K562 (cell line): ENCODE measurements around the gene SLC35F5. TPM values are rescaled to one million over a fixed set of nuclear protein-coding genes. Genes with fewer than 3 reads are reported as not detected.

ENCODE experiments used
- ATAC-seq: fragments of 200-7000 bp; cut with Tn5 transposase; 3 replicates; pipeline ENCODE4 v1.9.1; 2020; ENCODE audit warnings: moderate library complexity
- BruUV-seq: library from RNA; stranded (reverse); fragments of 400-500 nt; replicated peaks from 2 replicates; lab custom pipeline; 2021; lab: Mats Ljungman, UMichigan
- CTCF ChIA-PET: fragments of 300-600 bp; formaldehyde crosslinking; extraction: SDS; loops from one replicate; lab custom pipeline; 2021; ENCODE audit warnings: low intra/inter-chr PET ratio; lab: Yijun Ruan, JAX
- POLR2A ChIA-PET: fragments of 300-600, 350-650 bp; sonication (Branson Sonifier 250); formaldehyde crosslinking; extraction: SDS; loops from one replicate; lab custom pipeline; 2021; ENCODE audit warnings: antibody characterized with exemption, inconsistent platforms; lab: Yijun Ruan, JAX
- DNase-seq, 4 experiments: peaks; one replicate each; pipeline versions ENCODE4 v3.0.0 to v3.0.0-alpha.2; 2011 to 2018; ENCODE audit warnings: low spot score in 3 of 4, mixed read lengths in 3 of 4; ENCODE audit errors: extremely low read depth in 1 of 4
- FAIRE-seq: peaks from 2 replicates; lab custom pipeline; 2011; peaks lifted over from hg19 to GRCh38; lab: Jason Lieb, UNC
- H2AFZ ChIP-seq: 2 replicates; pipeline ENCODE4 v1.6.0; 2011; ENCODE audit warnings: low read depth, low read length, control low read depth, inconsistent platforms
- H3K27ac ChIP-seq: fragments of 200-600 bp; 3 replicates; pipeline ENCODE4 v1.8.0; 2011; ENCODE audit warnings: low read depth, mild to moderate bottlenecking, control low read depth, inconsistent platforms, low read length, moderate library complexity, mixed read lengths; ENCODE audit errors: extremely low read depth
- H3K27me3 ChIP-seq, 2 experiments: fragments of 300-600 bp in 1 of 2; 2 replicates in 1 of 2; 3 replicates in 1 of 2; pipeline versions ENCODE4 v1.6.0 to v1.8.0; 2011; ENCODE audit warnings: inconsistent platforms in 2 of 2, low read length in 2 of 2, mild to moderate bottlenecking in 1 of 2, mixed read lengths in 1 of 2, moderate library complexity in 1 of 2; ENCODE audit not compliant: control insufficient read depth in 2 of 2, insufficient read depth in 2 of 2
- H3K36me3 ChIP-seq: fragments of 300-600 bp; 3 replicates; pipeline ENCODE4 v1.8.0; 2011; ENCODE audit warnings: mild to moderate bottlenecking, low read length, inconsistent platforms; ENCODE audit not compliant: control insufficient read depth, insufficient read depth
- H3K4me1 ChIP-seq, 2 experiments: fragments of 200-600 bp in 1 of 2; replicated peaks in 1 of 2; 2 replicates in 1 of 2; 3 replicates in 1 of 2; pipeline versions ENCODE4 v1.5.1 to v1.8.0; 2011; ENCODE audit warnings: inconsistent platforms in 2 of 2, low read length in 2 of 2, mild to moderate bottlenecking in 1 of 2, mixed read lengths in 1 of 2, moderate library complexity in 1 of 2; ENCODE audit not compliant: control insufficient read depth in 2 of 2, insufficient read depth in 2 of 2
- H3K4me2 ChIP-seq: 2 replicates; pipeline ENCODE4 v1.6.1; 2011; ENCODE audit warnings: low read length, control low read depth, inconsistent platforms, mixed read lengths; ENCODE audit not compliant: insufficient read depth
- H3K4me3 ChIP-seq: fragments of 200-600 bp; sonication (generic), shearing (Covaris generic); 2 replicates; pipeline ENCODE4 v1.5.1; 2016; ENCODE audit warnings: control low read depth, inconsistent platforms
- H3K79me2 ChIP-seq: fragments of 200-600 bp; 3 replicates; pipeline ENCODE4 v1.8.0; 2011; ENCODE audit warnings: low read length, inconsistent platforms; ENCODE audit not compliant: control insufficient read depth, insufficient read depth
- H3K9ac ChIP-seq, 2 experiments: 2 replicates each; pipeline versions ENCODE4 v1.6.0 to v1.6.1; 2011; ENCODE audit warnings: low read depth in 2 of 2, low read length in 2 of 2, control low read depth in 1 of 2, inconsistent platforms in 1 of 2, mild to moderate bottlenecking in 1 of 2, mixed read lengths in 1 of 2; ENCODE audit not compliant: insufficient read depth in 1 of 2
- H3K9me1 ChIP-seq: one replicate; pipeline ENCODE4 v1.6.0; 2011; ENCODE audit warnings: inconsistent platforms, mild to moderate bottlenecking, low read length, moderate library complexity; ENCODE audit not compliant: control insufficient read depth, insufficient read depth
- H3K9me3 ChIP-seq: replicated peaks from 2 replicates; pipeline ENCODE4 v1.5.1; 2011; ENCODE audit warnings: low read depth, low read length, inconsistent platforms; ENCODE audit not compliant: control insufficient read depth, insufficient read depth
- H4K20me1 ChIP-seq: replicated peaks from 2 replicates; pipeline ENCODE4 v1.6.1; 2011; ENCODE audit warnings: low read length, inconsistent platforms, mixed read lengths; ENCODE audit not compliant: control insufficient read depth, insufficient read depth
- BRD9 ChIP-seq: fragments of 450-650 bp; IDR thresholded peaks from 2 replicates; pipeline ENCODE4 v1.6.1; 2018; ENCODE audit warnings: low read depth; ENCODE audit not compliant: partially characterized antibody
- DLX4 ChIP-seq: fragments of 250-450 bp; sonication (Bioruptor Pico); IDR thresholded peaks from 2 replicates; pipeline ENCODE4 v1.6.1; 2021; ENCODE audit warnings: mild to moderate bottlenecking
- NFXL1 ChIP-seq: fragments of 450-650 bp; formaldehyde crosslinking; IDR thresholded peaks from 2 replicates; pipeline ENCODE4 v1.4.0; 2021; ENCODE audit warnings: mild to moderate bottlenecking
- RBM15 ChIP-seq: fragments of 200-400 bp; formaldehyde crosslinking; IDR thresholded peaks from 2 replicates; pipeline ENCODE4 v1.6.1; 2018; ENCODE audit warnings: mild to moderate bottlenecking, low read length, moderate library complexity; ENCODE audit not compliant: insufficient read depth
- SIRT6 ChIP-seq: IDR thresholded peaks from one replicate; pipeline ENCODE4 v1.6.1; 2012; ENCODE audit warnings: low read depth, mild to moderate bottlenecking, control low read depth, inconsistent platforms, low read length, moderate library complexity
- ZNF175 ChIP-seq: fragments of 200-800 bp; sonication (Bioruptor generic); IDR thresholded peaks from 2 replicates; pipeline ENCODE4 v1.6.1; 2016; ENCODE audit warnings: low read depth, mild to moderate bottlenecking, missing genetic modification characterization, missing compliant biosample characterization
- ZNF609 ChIP-seq: sonication (generic); formaldehyde crosslinking; IDR thresholded peaks from 2 replicates; pipeline ENCODE4 v1.8.1; 2023; ENCODE audit warnings: missing genetic modification reagents, mild to moderate bottlenecking, borderline replicate concordance
- ZNF785 ChIP-seq: fragments of 250-450 bp; sonication (Bioruptor Pico); IDR thresholded peaks from 2 replicates; pipeline ENCODE4 v1.4.0; 2020; ENCODE audit warnings: mild to moderate bottlenecking
- WGBS: fragments of 100-300 bp; shearing (Covaris generic); methylation state at CpG from one replicate; pipeline ENCODE4 v1.1.6; 2016; ENCODE audit warnings: low coverage, mixed read lengths; ENCODE audit not compliant: insufficient coverage; ENCODE audit errors: missing lambda C conversion rate; 5-methylcytosine and 5-hydroxymethylcytosine counted together
- in situ Hi-C: fragments of 300-500 bp; cut with MboI; formaldehyde crosslinking; loops from 4 replicates; pipeline ENCODE4 v1.15.0; 2018; ENCODE audit warnings: inconsistent platforms, mixed read lengths
- intact Hi-C: fragments of 100-400 bp; cut with micrococcal nuclease; formaldehyde crosslinking; loops from 2 replicates; pipeline ENCODE4 v1.14.2; 2022
- polyA plus RNA-seq, 8 experiments: library from polyadenylated mRNA; depleted of rRNA in 4 of 8; stranded (reverse) in 5 of 8; unstranded in 3 of 8; fragments of >200 nt; fragmentation: Nextera tagmentation in 2 of 8; fragmentation: Illumina TruSeq in 1 of 8; extraction: Ambion mirVana in 2 of 8; extraction: Trizol in 1 of 8; gene quantifications; 2 replicates each; pipeline versions ENCODE4 v1.2.1 to v1.2.3, GENCODE V29; 2011 to 2014; ENCODE audit warnings: inconsistent platforms in 1 of 8, missing spikeins in 1 of 8
- total RNA-seq, 7 experiments: library from RNA; depleted of rRNA in 6 of 7; stranded (reverse); fragments of >200 nt in 6 of 7; fragmentation: Illumina TruSeq in 2 of 7; extraction: Trizol in 2 of 7; gene quantifications; 2 replicates each; pipeline versions ENCODE4 v1.2.1 to v1.2.3, GENCODE V29; 2011 to 2021; ENCODE audit warnings: low replicate concordance in 1 of 7
- TF ChIP-seq, protein P1 (sequence below): fragments of 450-650 bp; IDR thresholded peaks from 2 replicates; pipeline ENCODE4 v1.6.1; 2016; ENCODE audit warnings: mild to moderate bottlenecking

SLC35F5 gene
- total and polyA plus RNA-seq, 9 of the 15 experiments (the other 6 are each of a cell fraction or from before 2014, with no cell fraction given) = 4.9 to 50.7 (median 30.5) TPM

DNA sequence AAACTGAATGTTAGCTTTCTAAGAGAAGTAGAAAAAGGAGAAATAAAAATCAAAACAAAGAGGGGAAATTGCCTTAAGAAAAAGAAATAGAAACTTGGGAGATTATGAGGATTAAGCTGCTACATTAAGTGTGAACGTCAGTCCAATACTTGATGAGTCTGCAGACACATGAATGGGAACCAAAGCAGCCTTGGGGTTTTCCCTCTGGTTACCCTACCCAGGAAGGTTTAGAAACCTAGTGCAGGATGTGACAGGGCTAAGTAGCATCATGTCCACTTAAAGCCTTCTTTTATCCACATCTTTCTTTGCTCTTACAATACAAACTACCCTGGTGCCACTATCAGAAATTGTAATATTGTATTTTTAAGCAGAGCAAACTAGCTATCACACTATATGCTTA lies 22.3 kb downstream of the SLC35F5 start:
- H3K9me1 ChIP-seq = no peaks in the 10 kb centered on the region
- no peaks in the 10 kb centered on the region for H3K27me3 ChIP-seq
- FAIRE-seq (no peak), ATAC-seq (no peak), DNase-seq (no peak)
- intact Hi-C loops (no loop called here), in situ Hi-C loops (no loop called here)
- no peaks in the 10 kb centered on the region for H3K79me2 ChIP-seq
- H3K9ac ChIP-seq = no peak overlapping the region
- H3K36me3 ChIP-seq = peaks cover 41% of the 10 kb centered on the region; the same call in 2 of the 3 replicates
- H3K4me2 ChIP-seq = no peak overlapping the region
- no peak overlapping the region for H3K27ac ChIP-seq
- H2AFZ ChIP-seq = no peak overlapping the region
- no TSS peak for BruUV-seq
- ChIA-PET POLR2A (interaction anchor here (0.7 kb wide), 1 partner anchor 59 kb away, joined by 3 read pairs; no protein-coding TSS in a partner anchor), CTCF (no interaction called here)
- no peaks in the 10 kb centered on the region for H3K9me3 ChIP-seq
- WGBS = 100% methylated on average over 1 of the region's 1 CpG
- H4K20me1 ChIP-seq = no peaks in the 10 kb centered on the region
- TF ChIP-seq ZNF609 (CRISPR knock-in tag) (no peak), NFXL1 (CRISPR knock-in tag) (no peak), ZNF785 (CRISPR knock-in tag) (no peak), ZNF175 (no peak), DLX4 (no peak), SIRT6 (no peak), BRD9 (no peak), RBM15 (no peak)
- TF ChIP-seq, protein P1, sequence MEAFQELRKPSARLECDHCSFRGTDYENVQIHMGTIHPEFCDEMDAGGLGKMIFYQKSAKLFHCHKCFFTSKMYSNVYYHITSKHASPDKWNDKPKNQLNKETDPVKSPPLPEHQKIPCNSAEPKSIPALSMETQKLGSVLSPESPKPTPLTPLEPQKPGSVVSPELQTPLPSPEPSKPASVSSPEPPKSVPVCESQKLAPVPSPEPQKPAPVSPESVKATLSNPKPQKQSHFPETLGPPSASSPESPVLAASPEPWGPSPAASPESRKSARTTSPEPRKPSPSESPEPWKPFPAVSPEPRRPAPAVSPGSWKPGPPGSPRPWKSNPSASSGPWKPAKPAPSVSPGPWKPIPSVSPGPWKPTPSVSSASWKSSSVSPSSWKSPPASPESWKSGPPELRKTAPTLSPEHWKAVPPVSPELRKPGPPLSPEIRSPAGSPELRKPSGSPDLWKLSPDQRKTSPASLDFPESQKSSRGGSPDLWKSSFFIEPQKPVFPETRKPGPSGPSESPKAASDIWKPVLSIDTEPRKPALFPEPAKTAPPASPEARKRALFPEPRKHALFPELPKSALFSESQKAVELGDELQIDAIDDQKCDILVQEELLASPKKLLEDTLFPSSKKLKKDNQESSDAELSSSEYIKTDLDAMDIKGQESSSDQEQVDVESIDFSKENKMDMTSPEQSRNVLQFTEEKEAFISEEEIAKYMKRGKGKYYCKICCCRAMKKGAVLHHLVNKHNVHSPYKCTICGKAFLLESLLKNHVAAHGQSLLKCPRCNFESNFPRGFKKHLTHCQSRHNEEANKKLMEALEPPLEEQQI = no peak
- no peak overlapping the region for H3K4me3 ChIP-seq
- no peaks in the 10 kb centered on the region for H3K4me1 ChIP-seq
